Activated CD8-positive, alpha-beta memory T cell treated with anti-CD3 and anti-CD28 coated beads for 36 hours (primary cell): Measurements from ENCODE around the gene CDH13. TPM values are rescaled to one million over a fixed set of nuclear protein-coding genes. Genes with fewer than 3 reads are reported as not detected.

ENCODE experiments used
- CTCF ChIA-PET: fragments of 350-600 bp; sonication (Branson Sonifier 250); formaldehyde crosslinking; loops from one replicate; lab custom pipeline; 2021; ENCODE audit warnings: antibody characterized with exemption; lab: Charles Lee
- POLR2A ChIA-PET: fragments of 350-600 bp; sonication (Branson Sonifier 250); formaldehyde crosslinking; loops from one replicate; lab custom pipeline; 2021; ENCODE audit warnings: antibody characterized with exemption; lab: Charles Lee
- total RNA-seq, 2 experiments: library from RNA; stranded (reverse); gene quantifications; one replicate each; pipeline ENCODE4 v1.2.3, GENCODE V29; 2021

Gene CDH13
- total RNA-seq, 2 experiments from 2014 or later, result not detected

GRCh38 chr16:83813823-83814658 is 1187.3 kb downstream of the CDH13 start:
- ChIA-PET CTCF (no interaction called here), POLR2A (no interaction called here)

GRCh38 chr16:83814659-83814985 is 1187.9 kb downstream of the CDH13 start:
- ChIA-PET POLR2A (no interaction called here), CTCF (no interaction called here)

- ChIA-PET CTCF (no interaction called here), POLR2A (no interaction called here)
Observed at GRCh38 chr16:83817022-83817421, 1190.3 kb downstream of the CDH13 start.

- POLR2A ChIA-PET, result no interaction called here
Observed at GRCh38 chr16:83818276-83818675, 1191.5 kb downstream of the CDH13 start.

GRCh38 chr16:83819361-83819760 is 1192.6 kb downstream of the CDH13 start:
- ChIA-PET CTCF (no interaction called here), POLR2A (no interaction called here)

More at GRCh38 chr16:83818276-83818675, 1191.5 kb downstream of the CDH13 start:
- CTCF ChIA-PET, result no interaction called here

- ChIA-PET POLR2A (no interaction called here), CTCF (interaction anchor here (0.8 to 1.4 kb wide), 5 partner anchors 14 to 237 kb away, joined by 3 to 4 read pairs (median 3); no protein-coding TSS in a partner anchor)
Observed at GRCh38 chr16:83826146-83826913, 1199.6 kb downstream of the CDH13 start.

- CTCF ChIA-PET, result no interaction called here
- POLR2A ChIA-PET, result no interaction called here
Observed at GRCh38 chr16:83830091-83830768, 1203.5 kb downstream of the CDH13 start.

GRCh38 chr16:83830769-83831455 is 1204.1 kb downstream of the CDH13 start:
- CTCF ChIA-PET, result no interaction called here
- POLR2A ChIA-PET, result no interaction called here

- POLR2A ChIA-PET, result no interaction called here
- CTCF ChIA-PET, result no interaction called here
Observed at GRCh38 chr16:83831456-83831987, 1204.8 kb downstream of the CDH13 start.

GRCh38 chr16:83833921-83834320 is 1207.2 kb downstream of the CDH13 start:
- CTCF ChIA-PET, result no interaction called here
- POLR2A ChIA-PET, result no interaction called here

GRCh38 chr16:83835586-83836566 is 1209.1 kb downstream of the CDH13 start:
- POLR2A ChIA-PET, result no interaction called here
- CTCF ChIA-PET, result interaction anchor here (0.7 kb wide), 1 partner anchor 11 kb away, joined by 3 read pairs; no protein-coding TSS in a partner anchor

GRCh38 chr16:83837566-83837965 is 1210.8 kb downstream of the CDH13 start:
- POLR2A ChIA-PET, result no interaction called here
- CTCF ChIA-PET, result no interaction called here

- CTCF ChIA-PET, result no interaction called here
- POLR2A ChIA-PET, result no interaction called here
Observed at GRCh38 chr16:83838151-83838550, 1211.4 kb downstream of the CDH13 start.

GRCh38 chr16:83839561-83839960 is 1212.8 kb downstream of the CDH13 start:
- POLR2A ChIA-PET, result no interaction called here

GRCh38 chr16:83840060-83840617 is 1213.4 kb downstream of the CDH13 start:
- CTCF ChIA-PET, result no interaction called here

More at GRCh38 chr16:83839561-83839960, 1212.8 kb downstream of the CDH13 start:
- CTCF ChIA-PET, result no interaction called here

GRCh38 chr16:83842291-83842690 is 1215.5 kb downstream of the CDH13 start:
- ChIA-PET CTCF (interaction anchor here (0.8 kb wide), 1 partner anchor 57 kb away, joined by 3 read pairs; no protein-coding TSS in a partner anchor), POLR2A (no interaction called here)

More at GRCh38 chr16:83840060-83840617, 1213.4 kb downstream of the CDH13 start:
- POLR2A ChIA-PET, result no interaction called here

GRCh38 chr16:83842756-83843507 is 1216.2 kb downstream of the CDH13 start:
- CTCF ChIA-PET, result no interaction called here

More at GRCh38 chr16:83842756-83843507, 1216.2 kb downstream of the CDH13 start:
- POLR2A ChIA-PET, result no interaction called here
